ENCODE results near the gene CHIA.
"Not testable (repeated sequence)": the region's sequence is repeated elsewhere in the genome, so short reads cannot be mapped to it uniquely, and the experiment has no call there.

CHIA gene

DNA sequence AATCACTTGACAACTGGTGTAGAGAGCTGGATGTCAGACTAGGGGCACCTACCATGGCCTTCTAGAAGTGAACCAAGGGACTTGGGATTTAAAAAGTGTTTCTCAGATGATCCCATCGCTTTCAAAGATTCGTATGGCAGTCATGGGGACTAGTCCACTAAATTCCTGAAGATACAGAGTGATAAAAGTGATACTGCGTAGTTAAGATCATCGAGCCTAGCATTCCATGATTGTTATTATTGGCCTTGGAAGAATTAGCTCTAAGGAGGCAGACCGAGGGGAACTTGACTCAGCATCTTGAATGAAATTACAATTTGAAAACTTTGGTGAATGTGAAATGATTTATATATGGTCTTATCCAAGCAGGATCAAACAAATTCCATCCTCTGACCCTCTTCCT is 1.3 kb upstream of the CHIA start:
- Histone ChIP-seq H3K27me3 (ENCODE audit: control insufficient read depth, insufficient read depth, low read length) (no peaks in the 10 kb centered on the region), H3K36me3 (ENCODE audit: control insufficient read depth, low read depth, low read length) (no peaks in the 10 kb centered on the region), H3K9me3 (ENCODE audit: control insufficient read depth, low read depth, low read length) (no peaks in the 10 kb centered on the region), H3K9ac (ENCODE audit: low read length) (no peak overlapping the region), H3K4me1 (ENCODE audit: control insufficient read depth, low read depth, low read length) (no peaks in the 10 kb centered on the region), H3K27ac (ENCODE audit: low read length) (no peak overlapping the region), H3K4me3 (ENCODE audit: low read length) (no peak overlapping the region)

DNA sequence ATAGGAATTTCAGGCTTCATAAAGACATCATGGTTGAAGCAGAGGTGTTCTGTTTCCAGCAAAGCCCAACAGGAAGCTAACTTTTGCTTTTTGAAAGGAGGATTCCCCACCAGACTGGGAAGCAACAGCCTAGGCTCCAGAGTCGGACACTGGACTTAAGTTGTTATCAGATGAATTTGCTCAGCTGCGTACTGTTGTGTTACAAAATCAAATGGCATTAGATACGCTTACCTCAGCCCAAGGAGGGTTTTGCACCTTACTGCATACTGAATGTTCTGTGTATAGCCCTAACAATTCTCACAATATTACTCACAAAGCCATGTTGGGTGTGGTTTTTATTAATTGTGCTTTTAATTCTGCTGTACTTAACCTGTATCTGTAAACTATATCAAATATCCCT is 547 bp upstream of the CHIA start:
- no peaks in the 10 kb centered on the region for H3K4me1 ChIP-seq (ENCODE audit: control insufficient read depth, low read depth, low read length)
- no peak overlapping the region for H3K9ac ChIP-seq (ENCODE audit: low read length)
- no peaks in the 10 kb centered on the region for H3K36me3 ChIP-seq (ENCODE audit: control insufficient read depth, low read depth, low read length)
- H3K27me3 ChIP-seq (ENCODE audit: control insufficient read depth, insufficient read depth, low read length): no peaks in the 10 kb centered on the region
- H3K4me3 ChIP-seq (ENCODE audit: low read length): no peak overlapping the region
- H3K27ac ChIP-seq (ENCODE audit: low read length): no peak overlapping the region
- H3K9me3 ChIP-seq (ENCODE audit: control insufficient read depth, low read depth, low read length): no peaks in the 10 kb centered on the region

DNA sequence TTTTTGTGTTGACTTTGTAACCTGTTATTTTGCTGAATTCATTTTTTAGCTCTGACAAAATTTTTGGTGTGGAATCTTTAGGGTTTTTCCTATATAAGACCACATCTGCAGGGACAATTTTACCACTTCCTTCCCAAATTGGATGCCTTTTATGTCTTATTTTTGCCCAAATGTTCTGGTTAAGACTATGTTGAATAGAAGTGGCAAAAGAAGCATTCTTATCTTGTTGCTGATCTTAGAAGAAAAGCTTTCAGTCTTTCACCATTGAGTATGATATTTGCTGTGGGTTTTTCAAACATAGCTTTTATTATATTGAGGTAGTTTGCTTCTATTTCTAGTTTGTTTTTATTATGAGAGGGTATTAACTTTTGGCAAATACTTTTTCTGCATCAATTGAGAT is 3.7 kb downstream of the CHIA start:
- Histone ChIP-seq H3K27ac (ENCODE audit: low read length) (no peak overlapping the region), H3K9me3 (ENCODE audit: control insufficient read depth, low read depth, low read length) (no peaks in the 10 kb centered on the region), H3K4me3 (ENCODE audit: low read length) (no peak overlapping the region), H3K9ac (ENCODE audit: low read length) (no peak overlapping the region), H3K27me3 (ENCODE audit: control insufficient read depth, insufficient read depth, low read length) (no peaks in the 10 kb centered on the region), H3K36me3 (ENCODE audit: control insufficient read depth, low read depth, low read length) (no peaks in the 10 kb centered on the region), H3K4me1 (ENCODE audit: control insufficient read depth, low read depth, low read length) (no peaks in the 10 kb centered on the region)

DNA sequence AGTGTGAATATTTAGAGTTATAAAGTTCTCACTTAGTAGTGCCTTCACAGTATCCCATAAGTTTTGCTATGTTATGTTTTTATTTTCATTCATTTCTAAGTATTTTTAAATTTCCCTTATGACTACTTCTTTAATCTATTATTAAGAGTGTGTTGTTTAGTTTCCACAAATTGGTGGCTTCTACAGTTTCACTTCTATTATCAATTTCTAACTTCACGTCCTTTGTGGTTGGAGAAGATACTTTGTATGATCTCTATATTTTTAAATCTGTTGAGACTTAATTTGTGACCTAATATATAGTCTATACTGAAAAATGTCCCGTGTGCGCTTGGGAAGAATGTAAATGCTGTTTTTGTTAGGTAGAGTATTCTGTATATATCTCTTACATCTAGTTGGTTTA is 11.7 kb downstream of the CHIA start:
- H3K27ac ChIP-seq (ENCODE audit: low read length): no peak overlapping the region
- H3K9ac ChIP-seq (ENCODE audit: low read length): no peak overlapping the region
- H3K9me3 ChIP-seq (ENCODE audit: control insufficient read depth, low read depth, low read length): no peaks in the 10 kb centered on the region
- peaks cover 7% of the 10 kb centered on the region for H3K4me1 ChIP-seq (ENCODE audit: control insufficient read depth, low read depth, low read length)
- no peaks in the 10 kb centered on the region for H3K27me3 ChIP-seq (ENCODE audit: control insufficient read depth, insufficient read depth, low read length)
- no peaks in the 10 kb centered on the region for H3K36me3 ChIP-seq (ENCODE audit: control insufficient read depth, low read depth, low read length)
- no peak overlapping the region for H3K4me3 ChIP-seq (ENCODE audit: low read length)

DNA sequence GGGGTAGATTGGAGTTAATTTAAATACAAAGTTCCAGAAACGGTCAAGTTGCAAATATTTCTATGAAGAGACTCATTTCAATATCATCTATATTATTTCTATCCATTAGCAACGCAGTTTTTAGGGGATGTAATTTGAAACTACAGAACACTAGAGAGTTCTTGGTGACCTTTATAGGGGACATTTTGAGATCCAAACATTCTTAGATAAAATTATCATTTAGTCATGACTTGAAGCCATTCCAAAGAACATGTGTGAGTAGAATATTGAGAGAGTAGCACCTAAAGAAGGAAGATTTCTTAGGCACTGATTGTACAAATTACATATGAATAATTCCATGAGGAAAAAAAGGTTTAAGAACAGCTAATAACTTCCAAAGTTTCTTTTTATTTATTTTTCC is 19.0 kb downstream of the CHIA start:
- H3K27ac ChIP-seq (ENCODE audit: low read length): no peak overlapping the region
- H3K36me3 ChIP-seq (ENCODE audit: control insufficient read depth, low read depth, low read length): no peaks in the 10 kb centered on the region
- H3K9me3 ChIP-seq (ENCODE audit: control insufficient read depth, low read depth, low read length): no peaks in the 10 kb centered on the region
- H3K4me3 ChIP-seq (ENCODE audit: low read length): no peak overlapping the region
- H3K9ac ChIP-seq (ENCODE audit: low read length): no peak overlapping the region
- H3K27me3 ChIP-seq (ENCODE audit: control insufficient read depth, insufficient read depth, low read length): no peaks in the 10 kb centered on the region
- H3K4me1 ChIP-seq (ENCODE audit: control insufficient read depth, low read depth, low read length): peaks cover 7% of the 10 kb centered on the region

DNA sequence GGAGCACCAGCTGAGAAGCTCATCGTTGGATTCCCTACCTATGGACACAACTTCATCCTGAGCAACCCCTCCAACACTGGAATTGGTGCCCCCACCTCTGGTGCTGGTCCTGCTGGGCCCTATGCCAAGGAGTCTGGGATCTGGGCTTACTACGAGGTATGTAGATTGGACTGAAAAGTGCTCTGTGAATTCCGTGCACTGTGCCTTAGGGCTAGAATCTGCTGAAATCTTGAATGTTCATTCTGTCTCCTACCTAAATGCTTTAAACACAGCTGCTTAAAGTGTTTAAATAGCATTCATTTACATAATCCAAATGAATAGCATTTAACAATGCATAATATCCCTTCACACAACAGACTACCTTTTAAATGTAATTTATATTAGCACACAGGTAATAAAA is 27.9 kb downstream of the CHIA start:
- H3K9me3 ChIP-seq (ENCODE audit: control insufficient read depth, low read depth, low read length): no peaks in the 10 kb centered on the region
- no peaks in the 10 kb centered on the region for H3K27me3 ChIP-seq (ENCODE audit: control insufficient read depth, insufficient read depth, low read length)
- H3K4me3 ChIP-seq (ENCODE audit: low read length): no peak overlapping the region
- H3K9ac ChIP-seq (ENCODE audit: low read length): no peak overlapping the region
- H3K27ac ChIP-seq (ENCODE audit: low read length): no peak overlapping the region
- H3K4me1 ChIP-seq (ENCODE audit: control insufficient read depth, low read depth, low read length): no peaks in the 10 kb centered on the region
- H3K36me3 ChIP-seq (ENCODE audit: control insufficient read depth, low read depth, low read length): no peaks in the 10 kb centered on the region

DNA sequence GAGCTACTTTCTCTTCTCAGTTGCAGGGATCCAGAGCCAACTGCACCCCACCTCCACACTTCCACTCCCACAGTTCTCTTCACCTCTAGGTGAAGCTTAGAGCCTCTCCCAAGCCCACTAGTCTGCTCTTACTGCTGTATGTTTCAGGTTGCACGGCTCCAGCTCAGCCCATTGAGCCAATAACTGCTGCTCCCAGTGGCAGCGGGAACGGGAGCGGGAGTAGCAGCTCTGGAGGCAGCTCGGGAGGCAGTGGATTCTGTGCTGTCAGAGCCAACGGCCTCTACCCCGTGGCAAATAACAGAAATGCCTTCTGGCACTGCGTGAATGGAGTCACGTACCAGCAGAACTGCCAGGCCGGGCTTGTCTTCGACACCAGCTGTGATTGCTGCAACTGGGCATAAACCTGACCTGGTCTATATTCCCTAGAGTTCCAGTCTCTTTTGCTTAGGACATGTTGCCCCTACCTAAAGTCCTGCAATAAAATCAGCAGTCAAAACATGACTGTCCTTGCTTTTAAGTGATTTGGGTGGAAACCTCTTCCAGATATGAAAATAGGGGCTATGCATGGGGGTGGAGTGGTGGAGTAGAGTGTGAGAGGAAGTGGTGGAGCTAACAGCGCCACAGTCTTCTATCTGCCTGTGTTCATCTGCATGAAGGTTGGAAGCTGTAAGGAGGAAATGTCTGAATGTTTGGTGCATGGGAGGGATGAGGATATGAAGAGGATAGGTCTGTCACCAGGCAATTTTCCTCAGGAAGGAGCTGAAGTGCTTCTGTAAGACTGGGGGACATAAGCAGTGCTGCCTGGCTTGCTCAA is 29.6 kb downstream of the CHIA start:
- no peak overlapping the region for H3K4me3 ChIP-seq (ENCODE audit: low read length)
- H3K9ac ChIP-seq (ENCODE audit: low read length): no peak overlapping the region
- no peaks in the 10 kb centered on the region for H3K9me3 ChIP-seq (ENCODE audit: control insufficient read depth, low read depth, low read length)
- no peaks in the 10 kb centered on the region for H3K4me1 ChIP-seq (ENCODE audit: control insufficient read depth, low read depth, low read length)
- no peaks in the 10 kb centered on the region for H3K27me3 ChIP-seq (ENCODE audit: control insufficient read depth, insufficient read depth, low read length)
- no peak overlapping the region for H3K27ac ChIP-seq (ENCODE audit: low read length)
- H3K36me3 ChIP-seq (ENCODE audit: control insufficient read depth, low read depth, low read length): no peaks in the 10 kb centered on the region

DNA sequence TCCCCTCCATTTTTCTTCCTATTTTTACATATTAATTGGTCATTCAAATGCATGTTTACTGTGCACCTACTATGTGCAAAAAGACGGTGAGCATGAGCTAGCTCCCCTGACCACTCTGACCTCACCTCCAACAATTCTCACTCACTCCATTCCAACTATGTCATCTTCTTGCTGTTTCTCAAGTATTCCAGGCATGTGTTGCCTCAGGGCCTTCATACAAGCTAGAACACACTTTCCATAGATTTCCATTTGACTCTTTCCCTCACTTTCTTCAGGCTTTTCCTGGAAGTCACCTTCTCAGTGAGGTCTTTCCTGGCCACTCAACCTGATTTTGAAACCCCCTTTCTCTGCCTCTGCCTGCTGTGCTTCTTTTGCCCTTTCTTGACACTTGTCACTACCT is 32.6 kb downstream of the CHIA start:
- no peak overlapping the region for H3K4me3 ChIP-seq (ENCODE audit: low read length)
- H3K27me3 ChIP-seq (ENCODE audit: control insufficient read depth, insufficient read depth, low read length): no peaks in the 10 kb centered on the region
- no peaks in the 10 kb centered on the region for H3K9me3 ChIP-seq (ENCODE audit: control insufficient read depth, low read depth, low read length)
- no peak overlapping the region for H3K9ac ChIP-seq (ENCODE audit: low read length)
- H3K27ac ChIP-seq (ENCODE audit: low read length): no peak overlapping the region
- no peaks in the 10 kb centered on the region for H3K4me1 ChIP-seq (ENCODE audit: control insufficient read depth, low read depth, low read length)
- no peaks in the 10 kb centered on the region for H3K36me3 ChIP-seq (ENCODE audit: control insufficient read depth, low read depth, low read length)

DNA sequence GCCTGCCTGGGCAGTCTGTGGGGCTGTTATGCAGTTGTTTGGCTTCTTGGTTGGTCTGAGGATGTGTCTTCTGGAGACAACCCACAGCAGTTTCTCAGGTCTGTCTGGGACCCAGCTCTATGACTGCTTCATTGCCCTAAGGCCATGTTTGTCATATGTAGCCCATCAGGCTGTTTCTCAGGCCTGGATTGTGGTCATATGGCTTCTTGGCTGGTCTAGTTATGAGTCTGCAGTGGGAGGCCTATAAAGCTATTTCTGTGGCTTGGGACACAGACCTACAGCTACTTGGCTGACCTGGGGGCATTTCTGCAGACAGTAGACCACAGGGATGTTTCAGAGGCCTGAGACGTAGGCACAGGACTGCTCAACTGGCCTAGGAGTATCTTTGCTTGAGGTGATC is 41.5 kb downstream of the CHIA start:
- Histone ChIP-seq H3K4me1 (ENCODE audit: control insufficient read depth, low read depth, low read length) (no peaks in the 10 kb centered on the region), H3K4me3 (ENCODE audit: low read length) (no peak overlapping the region)

DNA sequence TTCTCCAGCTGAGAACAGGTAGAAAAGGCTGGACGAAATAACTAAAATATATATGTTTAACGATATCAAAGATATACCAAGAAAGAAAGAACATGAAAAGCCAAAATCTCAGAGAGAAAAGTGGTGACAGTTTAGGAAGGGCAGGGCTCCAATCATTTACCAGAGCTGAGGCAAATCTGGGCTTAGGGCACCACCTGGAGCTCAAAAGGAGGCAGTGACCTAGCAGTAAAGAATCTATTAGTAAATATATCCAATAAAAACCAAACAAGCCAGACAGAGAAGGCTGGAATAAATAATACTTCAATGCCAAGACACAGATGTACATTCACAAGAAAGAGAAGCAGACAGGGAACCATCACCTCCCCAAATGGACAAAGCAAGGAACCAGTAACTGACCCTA is 43.5 kb downstream of the CHIA start:
- H3K4me1 ChIP-seq (ENCODE audit: control insufficient read depth, low read depth, low read length): no peaks in the 10 kb centered on the region
- H3K9ac ChIP-seq (ENCODE audit: low read length): no peak overlapping the region
- H3K4me3 ChIP-seq (ENCODE audit: low read length): no peak overlapping the region
- no peak overlapping the region for H3K27ac ChIP-seq (ENCODE audit: low read length)
- H3K36me3 ChIP-seq (ENCODE audit: control insufficient read depth, low read depth, low read length): no peaks in the 10 kb centered on the region
- no peaks in the 10 kb centered on the region for H3K9me3 ChIP-seq (ENCODE audit: control insufficient read depth, low read depth, low read length)
- no peaks in the 10 kb centered on the region for H3K27me3 ChIP-seq (ENCODE audit: control insufficient read depth, insufficient read depth, low read length)

More for the DNA sequence above, 41.5 kb downstream of the CHIA start:
- Histone ChIP-seq H3K36me3 (ENCODE audit: control insufficient read depth, low read depth, low read length) (no peaks in the 10 kb centered on the region), H3K27ac (ENCODE audit: low read length) (no peak overlapping the region), H3K27me3 (ENCODE audit: control insufficient read depth, insufficient read depth, low read length) (no peaks in the 10 kb centered on the region), H3K9me3 (ENCODE audit: control insufficient read depth, low read depth, low read length) (no peaks in the 10 kb centered on the region), H3K9ac (ENCODE audit: low read length) (no peak overlapping the region)

DNA sequence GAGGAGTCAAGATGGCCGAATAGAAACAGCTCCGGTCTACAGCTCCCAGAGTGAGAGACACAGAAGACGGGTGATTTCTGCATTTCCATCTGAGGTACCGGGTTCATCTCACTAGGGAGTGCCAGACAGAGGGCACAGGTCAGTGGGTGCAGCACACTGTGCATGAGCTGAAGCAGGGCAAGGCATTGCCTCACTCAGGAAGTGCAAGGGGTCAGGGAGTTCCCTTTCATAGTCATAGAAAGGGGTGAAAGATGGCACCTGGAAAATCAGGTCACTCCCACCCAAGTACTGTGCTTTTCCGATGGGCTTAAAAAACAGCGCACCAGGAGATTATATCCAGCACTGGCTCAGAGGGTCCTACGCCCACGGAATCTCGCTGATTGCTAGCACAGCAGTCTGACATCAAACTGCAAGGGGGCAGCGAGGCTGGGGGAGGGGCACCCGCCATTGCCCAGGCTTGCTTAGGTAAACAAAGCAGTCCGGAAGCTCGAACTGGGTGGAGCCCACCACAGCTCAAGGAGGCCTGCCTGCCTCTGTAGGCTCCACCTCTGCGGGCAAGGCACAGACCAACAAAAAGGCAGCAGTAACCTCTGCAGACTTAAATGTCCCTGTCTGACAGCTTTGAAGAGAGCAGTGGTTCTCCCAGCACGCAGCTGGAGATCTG is 44.7 kb downstream of the CHIA start:
- not testable (repeated sequence) for H3K4me3 ChIP-seq (ENCODE audit: low read length); H3K27ac ChIP-seq (ENCODE audit: low read length); H3K9me3 ChIP-seq (ENCODE audit: control insufficient read depth, low read depth, low read length); H3K36me3 ChIP-seq (ENCODE audit: control insufficient read depth, low read depth, low read length); H3K27me3 ChIP-seq (ENCODE audit: control insufficient read depth, insufficient read depth, low read length); H3K9ac ChIP-seq (ENCODE audit: low read length); H3K4me1 ChIP-seq (ENCODE audit: control insufficient read depth, low read depth, low read length)

DNA sequence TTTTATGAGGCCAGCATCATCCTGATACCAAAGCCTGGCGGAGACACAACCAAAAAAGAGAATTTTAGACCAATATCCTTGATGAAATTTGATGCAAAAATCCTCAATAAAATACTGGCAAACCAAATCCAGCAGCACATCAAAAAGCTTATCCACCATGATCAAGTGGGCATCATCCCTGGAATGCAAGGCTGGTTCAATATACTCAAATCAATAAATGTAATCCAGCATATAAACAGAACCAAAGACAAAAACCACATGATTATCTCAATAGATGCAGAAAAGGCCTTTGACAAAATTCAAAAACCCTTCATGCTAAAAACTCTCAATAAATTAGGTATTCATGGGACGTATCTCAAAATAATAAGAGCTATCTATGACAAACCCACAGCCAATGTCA is 48.2 kb downstream of the CHIA start:
- not testable (repeated sequence) for H3K27ac ChIP-seq (ENCODE audit: low read length); H3K27me3 ChIP-seq (ENCODE audit: control insufficient read depth, insufficient read depth, low read length); H3K4me3 ChIP-seq (ENCODE audit: low read length)

More for the DNA sequence above, 48.2 kb downstream of the CHIA start:
- H3K9ac ChIP-seq (ENCODE audit: low read length); H3K36me3 ChIP-seq (ENCODE audit: control insufficient read depth, low read depth, low read length); H3K4me1 ChIP-seq (ENCODE audit: control insufficient read depth, low read depth, low read length); H3K9me3 ChIP-seq (ENCODE audit: control insufficient read depth, low read depth, low read length): not testable (repeated sequence)

All from iPS-18a (cell line).